Endodermal cell (in vitro differentiated cells): Measurements from ENCODE around the gene VTA1. TPM values are rescaled to one million over a fixed set of nuclear protein-coding genes. Genes with fewer than 3 reads are reported as not detected.

ENCODE experiments used
- DNase-seq: peaks from one replicate; pipeline ENCODE4 v3.0.0-alpha.2; 2017
- H3K27ac ChIP-seq: 2 replicates; pipeline ENCODE4 v1.5.1; 2013; ENCODE audit warnings: mild to moderate bottlenecking, low read depth, low read length, moderate library complexity
- H3K27me3 ChIP-seq: 2 replicates; pipeline ENCODE4 v1.6.1; 2013; ENCODE audit warnings: mild to moderate bottlenecking, low read length, moderate library complexity; ENCODE audit not compliant: insufficient read depth, control insufficient read depth, poor library complexity, severe bottlenecking
- H3K36me3 ChIP-seq: 2 replicates; pipeline ENCODE4 v1.7.0; 2013; ENCODE audit warnings: mild to moderate bottlenecking, low read length, moderate library complexity; ENCODE audit not compliant: control insufficient read depth, insufficient read depth
- H3K4me1 ChIP-seq: one replicate; pipeline ENCODE4 v1.7.0; 2013; ENCODE audit warnings: low read length; ENCODE audit not compliant: control insufficient read depth, insufficient read depth
- H3K4me3 ChIP-seq: 2 replicates; pipeline ENCODE4 v1.5.1; 2013; ENCODE audit warnings: mild to moderate bottlenecking, low read length, moderate library complexity
- H3K9ac ChIP-seq: 2 replicates; pipeline ENCODE4 v1.6.1; 2013; ENCODE audit warnings: mild to moderate bottlenecking, low read length, moderate library complexity; ENCODE audit not compliant: poor library complexity, severe bottlenecking; ENCODE audit errors: extremely low read depth
- H3K9me3 ChIP-seq: 2 replicates; pipeline ENCODE4 v1.6.1; 2013; ENCODE audit warnings: mild to moderate bottlenecking, low read length, moderate library complexity; ENCODE audit not compliant: control insufficient read depth
- H3K27ac Mint-ChIP-seq: 2 replicates; pipeline ENCODE4 v1.8.0; 2020; ENCODE audit warnings: mixed read lengths
- H3K27me3 Mint-ChIP-seq: 2 replicates; pipeline ENCODE4 v1.8.0; 2021; ENCODE audit warnings: mild to moderate bottlenecking, mixed read lengths; ENCODE audit not compliant: insufficient read depth
- H3K36me3 Mint-ChIP-seq: 2 replicates; pipeline ENCODE4 v1.8.0; 2020; ENCODE audit warnings: low read depth, mixed read lengths
- H3K4me1 Mint-ChIP-seq: 2 replicates; pipeline ENCODE4 v1.8.0; 2020; ENCODE audit warnings: mixed read lengths
- H3K4me3 Mint-ChIP-seq: 2 replicates; pipeline ENCODE4 v1.8.0; 2020; ENCODE audit warnings: mild to moderate bottlenecking, moderate library complexity, mixed read lengths
- H3K9me3 Mint-ChIP-seq: 2 replicates; pipeline ENCODE4 v1.8.0; 2020; ENCODE audit warnings: mild to moderate bottlenecking, mixed read lengths
- CTCF ChIP-seq: fragments of 200-600 bp; sonication (generic); conservative IDR thresholded peaks from 2 replicates; pipeline ENCODE4 v1.5.0; 2021; ENCODE audit warnings: antibody characterized with exemption, mild to moderate bottlenecking
- WGBS, 2 experiments: methylation state at CpG; one replicate each; pipeline versions ENCODE4 v1.1.5 to v1.1.7; 2013; ENCODE audit warnings: missing lambda C conversion rate in 2 of 2, mixed read lengths in 1 of 2; ENCODE audit not compliant: insufficient coverage in 1 of 2, insufficient read length in 1 of 2; 5-methylcytosine and 5-hydroxymethylcytosine counted together
- total RNA-seq, 2 donors: library from RNA; stranded (reverse); fragmentation: NEBNext Ultra II Directional in 1 of 2; extraction: Animal tissue kit (Norgen Biotek cat#: 25700) in 1 of 2; gene quantifications; 2 replicates in 1 of 2; 3 replicates in 1 of 2; pipeline ENCODE4 v1.2.1, GENCODE V29; 2021

Gene VTA1
- total RNA-seq, 2 donors from 2014 or later = 64.4 to 68.8 TPM

GRCh38 chr6:142192343-142192742 is 45.3 kb downstream of the VTA1 start:
- H3K27me3 ChIP-seq = no peaks in the 10 kb centered on the region
- no peaks in the 10 kb centered on the region for H3K4me1 ChIP-seq
- Mint-ChIP-seq H3K9me3 (no peaks in the 10 kb centered on the region), H3K36me3 (peaks cover 15% of the 10 kb centered on the region), H3K4me1 (no peaks in the 10 kb centered on the region), H3K27me3 (no peaks in the 10 kb centered on the region), H3K27ac (no peak overlapping the region), H3K4me3 (no peak overlapping the region)
- 73% methylated on average over 1 of the region's 1 CpG; no CpG with 5 or more reads in 1 of the 2 experiments for WGBS, 2 experiments
- no peak for TF ChIP-seq CTCF
- H3K9ac ChIP-seq = no peak overlapping the region
- H3K9me3 ChIP-seq = no peaks in the 10 kb centered on the region
- no peak overlapping the region for H3K4me3 ChIP-seq
- H3K27ac ChIP-seq = no peak overlapping the region
- peaks cover 24% of the 10 kb centered on the region for H3K36me3 ChIP-seq
- no peak for DNase-seq

- TF ChIP-seq CTCF = no peak
Observed at GRCh38 chr6:142193621-142194020, 46.6 kb downstream of the VTA1 start.

GRCh38 chr6:142195862-142196541 is 48.9 kb downstream of the VTA1 start:
- TF ChIP-seq CTCF = no peak
- H3K27ac Mint-ChIP-seq = peak overlapping the region; percentile 3
- Histone ChIP-seq H3K36me3 (peaks cover 26% of the 10 kb centered on the region), H3K9me3 (no peaks in the 10 kb centered on the region), H3K4me1 (no peaks in the 10 kb centered on the region), H3K9ac (no peak overlapping the region), H3K27ac (no peak overlapping the region), H3K4me3 (no peak overlapping the region), H3K27me3 (no peaks in the 10 kb centered on the region)
- H3K27me3 Mint-ChIP-seq = no peaks in the 10 kb centered on the region
- 93% methylated on average over 4 of the region's 4 CpGs; no CpG with 5 or more reads in 1 of the 2 experiments for WGBS, 2 experiments
- no peaks in the 10 kb centered on the region for H3K9me3 Mint-ChIP-seq
- H3K36me3 Mint-ChIP-seq = peaks cover 12% of the 10 kb centered on the region
- no peak overlapping the region for H3K4me3 Mint-ChIP-seq
- DNase-seq = no peak
- no peaks in the 10 kb centered on the region for H3K4me1 Mint-ChIP-seq

More at GRCh38 chr6:142193621-142194020, 46.6 kb downstream of the VTA1 start:
- DNase-seq = no peak
- Mint-ChIP-seq H3K4me3 (no peak overlapping the region), H3K27me3 (no peaks in the 10 kb centered on the region), H3K9me3 (no peaks in the 10 kb centered on the region), H3K4me1 (no peaks in the 10 kb centered on the region), H3K27ac (no peak overlapping the region), H3K36me3 (peaks cover 19% of the 10 kb centered on the region)
- Histone ChIP-seq H3K27ac (no peak overlapping the region), H3K4me3 (no peak overlapping the region), H3K9ac (no peak overlapping the region), H3K4me1 (no peaks in the 10 kb centered on the region), H3K36me3 (peaks cover 29% of the 10 kb centered on the region), H3K9me3 (no peaks in the 10 kb centered on the region), H3K27me3 (no peaks in the 10 kb centered on the region)
